ENCODE results near the gene DCTN2. TPM values are rescaled to one million over a fixed set of nuclear protein-coding genes. Genes with fewer than 3 reads are reported as not detected.

The DCTN2 gene
- total RNA-seq, 4 donors from 2014 or later: 166 to 257 (median 181) TPM

GRCh38 chr12:57536597-57536942, 10.4 kb downstream of the DCTN2 start:
- intact Hi-C loops (cut with DNase I; ENCODE audit: low total_unique reads): no loop called here
- TF ChIP-seq POLR2A (IDR thresholded peaks at IDR 0.05): no peak
- no peak for TF ChIP-seq CTCF (IDR thresholded peaks at IDR 0.05)
- no peak for DNase-seq (ENCODE audit: low spot score in 2 of 2)
- 91 to 100% methylated on average over 1 of the region's 1 CpG for WGBS, 2 donors
- no peak overlapping the region for H3K4me3 ChIP-seq (ENCODE audit: low read depth, poor library complexity, severe bottlenecking)

GRCh38 chr12:57535764-57536596, 11.0 kb downstream of the DCTN2 start:
- no peak for DNase-seq (ENCODE audit: low spot score in 2 of 2)
- no peak overlapping the region for H3K4me3 ChIP-seq (ENCODE audit: low read depth, poor library complexity, severe bottlenecking)
- WGBS, 2 donors: 76 to 90% methylated on average over 6 of the region's 6 CpGs
- no peak for TF ChIP-seq POLR2A (IDR thresholded peaks at IDR 0.05)
- TF ChIP-seq CTCF (IDR thresholded peaks at IDR 0.05): no peak
- intact Hi-C loops (cut with DNase I; ENCODE audit: low total_unique reads): no loop called here

- intact Hi-C loops (cut with DNase I; ENCODE audit: low total_unique reads): no loop called here
- 93% methylated on average over 3 of the region's 3 CpGs for WGBS, 2 donors
- TF ChIP-seq POLR2A (IDR thresholded peaks at IDR 0.05) (no peak), CTCF (IDR thresholded peaks at IDR 0.05) (no peak)
- no peak for DNase-seq (ENCODE audit: low spot score in 2 of 2)
- H3K4me3 ChIP-seq (ENCODE audit: low read depth, poor library complexity, severe bottlenecking): no peak overlapping the region
Observed at GRCh38 chr12:57534991-57535543, 11.9 kb downstream of the DCTN2 start.

GRCh38 chr12:57534250-57534649, 12.7 kb downstream of the DCTN2 start:
- WGBS, 2 donors: 93 to 96% methylated on average over 5 of the region's 5 CpGs
- no peak for DNase-seq (ENCODE audit: low spot score in 2 of 2)
- no peak overlapping the region for H3K4me3 ChIP-seq (ENCODE audit: low read depth, poor library complexity, severe bottlenecking)
- TF ChIP-seq POLR2A (IDR thresholded peaks at IDR 0.05): no peak
- no peak for TF ChIP-seq CTCF (IDR thresholded peaks at IDR 0.05)
- intact Hi-C loops (cut with DNase I; ENCODE audit: low total_unique reads): no loop called here

GRCh38 chr12:57533108-57533507, 13.9 kb downstream of the DCTN2 start:
- 93% methylated on average over 8 of the region's 8 CpGs for WGBS, 2 donors
- no peak for DNase-seq (ENCODE audit: low spot score in 2 of 2)
- intact Hi-C loops (cut with DNase I; ENCODE audit: low total_unique reads): no loop called here
- TF ChIP-seq POLR2A (IDR thresholded peaks at IDR 0.05) (no peak), CTCF (IDR thresholded peaks at IDR 0.05) (no peak)
- no peak overlapping the region for H3K4me3 ChIP-seq (ENCODE audit: low read depth, poor library complexity, severe bottlenecking)
